Endothelial cell of umbilical vein (primary cell): Measurements from ENCODE around the gene CLIC1.

Experiments
- EZH2 ChIP-seq: IDR thresholded peaks from 2 replicates; pipeline ENCODE4 v1.6.1; 2012; ENCODE audit warnings: borderline replicate concordance, low read depth, mild to moderate bottlenecking, moderate library complexity, low read length, inconsistent platforms; ENCODE audit not compliant: severe bottlenecking
- GATA2 ChIP-seq: IDR thresholded peaks from 2 replicates; pipeline ENCODE4 v1.7.0; 2011; ENCODE audit warnings: low read depth, mild to moderate bottlenecking, moderate library complexity, mixed read lengths, low read length; ENCODE audit not compliant: insufficient read length, insufficient read depth
- JUN ChIP-seq: IDR thresholded peaks from 2 replicates; pipeline ENCODE4 v1.6.1; 2011; ENCODE audit warnings: borderline replicate concordance, low read depth; ENCODE audit not compliant: insufficient read length, insufficient read depth
- MYC ChIP-seq: IDR thresholded peaks from one replicate; pipeline ENCODE4 v1.6.1; 2011; ENCODE audit warnings: mild to moderate bottlenecking, low read depth, low read length
- POLR2A ChIP-seq: IDR thresholded peaks from 2 replicates; pipeline ENCODE4 v1.6.1; 2012; ENCODE audit warnings: low read depth, mild to moderate bottlenecking, control low read depth, low read length
- POLR2AphosphoS5 ChIP-seq: IDR thresholded peaks from 2 replicates; pipeline ENCODE4 v1.6.1; 2012; ENCODE audit warnings: low read depth, mild to moderate bottlenecking, control low read depth, low read length, moderate library complexity; ENCODE audit not compliant: insufficient read depth
- TF ChIP-seq, protein P1 (sequence below), 2 donors: IDR thresholded peaks; 1 replicate in 1 of 2; 2 replicates in 1 of 2; pipeline ENCODE4 v1.5.1; 2011; ENCODE audit warnings: low read length in 2 of 2, mild to moderate bottlenecking in 2 of 2, moderate library complexity in 2 of 2, control low read depth in 1 of 2, inconsistent platforms in 1 of 2, low read depth in 1 of 2; ENCODE audit not compliant: insufficient read depth in 1 of 2; ENCODE audit errors: extremely low read depth in 1 of 2
- TF ChIP-seq, protein P2 (sequence below): IDR thresholded peaks from 2 replicates; pipeline ENCODE4 v1.6.1; 2011; ENCODE audit not compliant: insufficient read depth, insufficient read length

DNA sequence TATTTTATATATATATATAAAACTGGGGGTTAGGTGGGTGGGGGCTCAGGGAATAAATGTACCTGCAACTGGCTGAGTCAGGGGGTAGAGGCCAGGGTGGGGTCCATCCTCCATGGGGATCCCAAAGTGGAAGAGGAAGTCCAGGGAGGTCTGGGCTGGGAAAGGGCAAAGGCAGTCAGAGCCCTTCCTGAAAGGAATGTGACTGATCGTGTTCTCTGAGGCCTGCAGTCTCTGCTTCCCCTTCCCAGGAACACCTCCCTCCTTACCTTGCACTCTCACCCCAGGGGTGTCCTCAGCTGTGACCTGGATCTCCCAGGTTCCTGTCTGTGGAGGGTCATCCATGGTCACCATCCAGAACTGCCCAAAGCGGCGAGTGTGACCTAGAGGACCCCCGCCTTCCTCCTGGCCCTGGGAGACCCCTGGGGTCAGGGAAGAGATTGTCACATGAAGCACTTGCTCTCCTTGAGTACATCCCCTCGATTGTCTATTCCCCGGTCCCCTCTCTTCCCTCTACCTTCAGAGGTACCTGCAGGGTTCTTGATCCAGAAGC, 30.8 kb upstream of the CLIC1 start:
- TF ChIP-seq, protein P1, sequence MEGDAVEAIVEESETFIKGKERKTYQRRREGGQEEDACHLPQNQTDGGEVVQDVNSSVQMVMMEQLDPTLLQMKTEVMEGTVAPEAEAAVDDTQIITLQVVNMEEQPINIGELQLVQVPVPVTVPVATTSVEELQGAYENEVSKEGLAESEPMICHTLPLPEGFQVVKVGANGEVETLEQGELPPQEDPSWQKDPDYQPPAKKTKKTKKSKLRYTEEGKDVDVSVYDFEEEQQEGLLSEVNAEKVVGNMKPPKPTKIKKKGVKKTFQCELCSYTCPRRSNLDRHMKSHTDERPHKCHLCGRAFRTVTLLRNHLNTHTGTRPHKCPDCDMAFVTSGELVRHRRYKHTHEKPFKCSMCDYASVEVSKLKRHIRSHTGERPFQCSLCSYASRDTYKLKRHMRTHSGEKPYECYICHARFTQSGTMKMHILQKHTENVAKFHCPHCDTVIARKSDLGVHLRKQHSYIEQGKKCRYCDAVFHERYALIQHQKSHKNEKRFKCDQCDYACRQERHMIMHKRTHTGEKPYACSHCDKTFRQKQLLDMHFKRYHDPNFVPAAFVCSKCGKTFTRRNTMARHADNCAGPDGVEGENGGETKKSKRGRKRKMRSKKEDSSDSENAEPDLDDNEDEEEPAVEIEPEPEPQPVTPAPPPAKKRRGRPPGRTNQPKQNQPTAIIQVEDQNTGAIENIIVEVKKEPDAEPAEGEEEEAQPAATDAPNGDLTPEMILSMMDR (IDR thresholded peaks at IDR 0.05; ENCODE audit: extremely low read depth in 1 of 2, insufficient read depth in 1 of 2, low read depth in 1 of 2, low read length in 2 of 2), result no peak
- TF ChIP-seq POLR2A (no peak), EZH2 (no peak), POLR2AphosphoS5 (no peak), GATA2 (no peak), MYC (no peak), JUN (no peak)
- TF ChIP-seq, protein P2, sequence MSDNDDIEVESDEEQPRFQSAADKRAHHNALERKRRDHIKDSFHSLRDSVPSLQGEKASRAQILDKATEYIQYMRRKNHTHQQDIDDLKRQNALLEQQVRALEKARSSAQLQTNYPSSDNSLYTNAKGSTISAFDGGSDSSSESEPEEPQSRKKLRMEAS, result no peak
